ENCODE results near the gene TNFRSF8. TPM values are rescaled to one million over a fixed set of nuclear protein-coding genes. Genes with fewer than 3 reads are reported as not detected.
A peak's percentile ranks its signal among the peaks of the same experiment; 100 is the strongest.

The TNFRSF8 gene
- total RNA-seq, 1 experiment from 2014 or later, result not detected

DNA sequence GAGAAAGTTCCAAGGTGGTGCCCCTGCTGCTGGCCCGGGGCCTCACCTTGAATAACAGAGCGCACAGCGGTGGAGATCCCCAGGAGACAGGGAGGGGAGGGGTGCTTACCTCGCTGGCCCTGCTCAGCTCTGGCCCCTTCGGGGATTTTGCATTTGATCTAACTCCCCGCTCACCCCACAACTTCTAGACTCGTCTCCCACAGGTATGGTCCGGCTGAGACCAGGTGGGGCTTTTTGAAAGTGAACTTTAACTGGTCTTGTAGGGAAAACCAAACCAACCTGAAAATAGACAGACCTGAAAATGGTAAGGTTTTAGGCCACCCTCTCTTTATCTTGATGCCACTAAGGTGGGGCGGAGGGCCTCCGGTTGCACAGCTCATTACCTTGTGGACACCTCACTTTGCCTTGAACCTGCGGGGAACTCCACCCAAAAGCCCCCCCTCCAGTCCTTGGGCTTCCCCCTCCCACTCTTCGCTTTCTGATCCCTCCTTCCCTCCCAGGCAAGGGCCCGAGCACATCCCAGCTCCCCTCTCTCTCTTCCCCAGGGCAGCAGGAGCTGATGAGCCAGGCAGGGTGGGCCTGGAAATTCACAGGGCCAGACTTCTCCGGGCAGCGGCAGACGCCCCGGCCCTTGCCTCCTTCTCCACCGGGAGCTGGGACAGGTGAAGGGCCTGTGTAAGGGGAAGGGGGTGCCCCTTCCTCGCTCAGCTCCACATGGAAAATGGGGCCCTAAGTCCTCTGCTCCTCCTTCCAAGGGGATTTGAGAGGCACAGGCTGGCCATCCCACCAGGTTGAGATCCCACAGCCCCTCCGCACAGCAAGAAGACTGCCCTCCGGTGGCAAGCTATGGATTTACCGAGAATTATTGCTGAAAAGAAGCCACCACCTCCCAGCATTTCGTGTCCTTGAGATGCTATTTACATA lies 16.1 kb downstream of the TNFRSF8 start:
- Histone ChIP-seq H3K4me3 (no peak overlapping the region), H3K36me3 (no peaks in the 10 kb centered on the region), H3K9me3 (replicated peaks) (no peaks in the 10 kb centered on the region), H3K27ac (no peak overlapping the region), H3K4me1 (replicated peaks) (peaks cover 13% of the 10 kb centered on the region), H3K27me3 (replicated peaks) (no peaks in the 10 kb centered on the region)
- DNase-seq (ENCODE audit: low read depth in 1 of 2, low spot score in 2 of 2), result peak in 1 of 2 experiments; percentile 35

GRCh38 chr1:12080156-12080555 lies 17.1 kb downstream of the TNFRSF8 start:
- Histone ChIP-seq H3K9me3 (replicated peaks) (no peaks in the 10 kb centered on the region), H3K36me3 (no peaks in the 10 kb centered on the region), H3K27ac (no peak overlapping the region), H3K4me3 (no peak overlapping the region), H3K27me3 (replicated peaks) (no peaks in the 10 kb centered on the region), H3K4me1 (replicated peaks) (peaks cover 10% of the 10 kb centered on the region)
- DNase-seq (ENCODE audit: low read depth in 1 of 2, low spot score in 2 of 2), result no peak

DNA sequence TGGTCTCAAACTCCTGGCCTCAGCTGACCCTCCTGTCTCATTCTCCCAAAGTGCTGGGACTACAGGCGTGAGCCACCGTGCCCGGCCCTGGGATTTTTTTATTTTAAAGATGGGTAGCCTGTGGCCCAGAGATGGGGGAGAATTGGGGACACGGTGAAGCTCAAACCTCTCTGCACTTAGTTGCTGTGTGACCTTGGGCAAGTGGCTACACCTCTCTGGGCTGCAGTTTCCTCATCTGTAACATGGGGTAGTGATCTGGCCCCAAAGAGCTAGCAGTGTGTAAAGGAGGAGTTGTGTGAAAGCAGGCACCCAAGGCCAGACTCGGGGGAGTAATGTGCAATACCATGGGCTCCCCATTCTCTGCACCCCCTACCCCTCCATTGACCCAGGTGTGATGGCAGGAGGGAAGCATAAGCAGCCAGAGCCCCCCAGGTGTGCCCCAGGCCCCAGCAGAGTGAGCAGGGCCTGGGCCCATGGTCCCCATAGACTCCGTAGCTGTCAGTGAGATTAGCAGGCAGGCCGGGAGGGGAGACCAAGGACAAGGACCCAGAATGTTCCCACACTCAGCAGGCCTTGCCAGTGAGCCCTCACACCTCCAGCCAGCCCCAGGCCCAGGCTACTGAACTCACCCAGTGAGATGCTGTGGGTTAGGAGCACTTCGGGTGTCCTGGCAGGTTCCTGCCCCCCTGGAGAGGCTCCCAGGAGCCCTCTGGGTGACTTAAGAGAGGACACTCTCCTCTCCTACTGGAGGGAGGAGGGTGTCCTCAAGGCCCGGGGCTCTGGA lies 17.9 kb downstream of the TNFRSF8 start:
- H3K27me3 ChIP-seq (replicated peaks), result no peaks in the 10 kb centered on the region
- H3K27ac ChIP-seq, result no peak overlapping the region
- no peak overlapping the region for H3K4me3 ChIP-seq
- H3K4me1 ChIP-seq (replicated peaks), result peaks cover 3% of the 10 kb centered on the region
- H3K9me3 ChIP-seq (replicated peaks), result no peaks in the 10 kb centered on the region
- H3K36me3 ChIP-seq, result no peaks in the 10 kb centered on the region
- DNase-seq (ENCODE audit: low read depth in 1 of 2, low spot score in 2 of 2), result no peak

DNA sequence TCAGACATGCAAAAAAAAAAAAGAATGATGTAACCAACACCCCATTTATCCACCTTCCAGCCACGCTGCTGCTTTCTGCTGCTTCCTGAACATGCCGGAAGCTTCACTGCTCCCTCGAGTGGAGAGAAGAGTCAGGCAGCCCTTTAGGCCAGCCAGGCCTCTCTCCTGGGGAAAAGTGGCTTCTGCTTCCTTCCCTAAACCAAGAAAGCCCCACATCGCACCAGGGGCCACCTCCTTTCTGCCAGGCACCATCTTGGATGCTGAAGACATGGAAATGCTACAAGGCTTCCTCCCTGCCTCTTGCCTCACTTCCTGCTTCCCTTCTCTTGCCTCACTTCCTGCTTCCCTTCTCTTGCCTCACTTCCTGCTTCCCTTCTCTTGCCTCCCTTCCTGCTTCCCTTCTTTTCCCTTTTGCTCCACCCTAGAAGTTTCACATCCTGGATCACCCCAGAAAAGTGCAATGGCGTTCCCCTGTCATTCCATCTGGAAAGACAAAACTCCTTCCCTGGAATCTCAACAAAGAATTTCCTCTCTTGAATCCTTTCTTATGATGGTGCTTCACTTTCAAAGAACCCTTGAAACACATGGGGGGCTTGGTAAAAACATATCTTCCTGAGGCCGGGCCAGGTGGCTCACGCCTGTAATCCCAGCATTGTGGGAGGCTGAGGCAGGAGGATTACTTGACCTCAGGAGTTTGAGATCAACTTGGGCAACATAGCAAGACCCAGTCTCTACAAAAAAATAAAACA lies 18.7 kb downstream of the TNFRSF8 start:
- H3K9me3 ChIP-seq (replicated peaks), result no peaks in the 10 kb centered on the region
- H3K4me1 ChIP-seq (replicated peaks), result no peaks in the 10 kb centered on the region
- H3K27me3 ChIP-seq (replicated peaks), result no peaks in the 10 kb centered on the region
- H3K27ac ChIP-seq, result no peak overlapping the region
- DNase-seq (ENCODE audit: low read depth in 1 of 2, low spot score in 2 of 2), result no peak
- H3K36me3 ChIP-seq, result no peaks in the 10 kb centered on the region
- no peak overlapping the region for H3K4me3 ChIP-seq

GRCh38 chr1:12082988-12083387 lies 19.9 kb downstream of the TNFRSF8 start:
- Histone ChIP-seq H3K36me3 (no peaks in the 10 kb centered on the region), H3K27ac (no peak overlapping the region), H3K27me3 (replicated peaks) (no peaks in the 10 kb centered on the region), H3K9me3 (replicated peaks) (no peaks in the 10 kb centered on the region), H3K4me1 (replicated peaks) (no peaks in the 10 kb centered on the region), H3K4me3 (no peak overlapping the region)
- no peak for DNase-seq (ENCODE audit: low read depth in 1 of 2, low spot score in 2 of 2)

GRCh38 chr1:12083766-12084165 lies 20.7 kb downstream of the TNFRSF8 start:
- no peak overlapping the region for H3K4me3 ChIP-seq
- H3K4me1 ChIP-seq (replicated peaks), result no peaks in the 10 kb centered on the region
- H3K27ac ChIP-seq, result no peak overlapping the region
- H3K9me3 ChIP-seq (replicated peaks), result no peaks in the 10 kb centered on the region
- DNase-seq (ENCODE audit: low read depth in 1 of 2, low spot score in 2 of 2), result no peak
- no peaks in the 10 kb centered on the region for H3K36me3 ChIP-seq
- no peaks in the 10 kb centered on the region for H3K27me3 ChIP-seq (replicated peaks)

GRCh38 chr1:12085643-12086260 lies 22.6 kb downstream of the TNFRSF8 start:
- no peak for DNase-seq (ENCODE audit: low read depth in 1 of 2, low spot score in 2 of 2)
- Histone ChIP-seq H3K4me3 (no peak overlapping the region), H3K27me3 (replicated peaks) (no peaks in the 10 kb centered on the region), H3K27ac (no peak overlapping the region), H3K36me3 (no peaks in the 10 kb centered on the region), H3K9me3 (replicated peaks) (no peaks in the 10 kb centered on the region), H3K4me1 (replicated peaks) (no peaks in the 10 kb centered on the region)

- Histone ChIP-seq H3K27me3 (replicated peaks) (no peaks in the 10 kb centered on the region), H3K4me1 (replicated peaks) (no peaks in the 10 kb centered on the region), H3K9me3 (replicated peaks) (no peaks in the 10 kb centered on the region), H3K4me3 (no peak overlapping the region), H3K36me3 (no peaks in the 10 kb centered on the region), H3K27ac (no peak overlapping the region)
- DNase-seq (ENCODE audit: low read depth in 1 of 2, low spot score in 2 of 2), result no peak
These were observed 24.8 kb downstream of the TNFRSF8 start for GRCh38 chr1:12087797-12088314.

GRCh38 chr1:12088607-12089006 lies 25.5 kb downstream of the TNFRSF8 start:
- Histone ChIP-seq H3K27ac (no peak overlapping the region), H3K27me3 (replicated peaks) (no peaks in the 10 kb centered on the region), H3K4me1 (replicated peaks) (no peaks in the 10 kb centered on the region), H3K36me3 (no peaks in the 10 kb centered on the region), H3K9me3 (replicated peaks) (no peaks in the 10 kb centered on the region), H3K4me3 (no peak overlapping the region)
- DNase-seq (ENCODE audit: low read depth in 1 of 2, low spot score in 2 of 2), result no peak

- H3K36me3 ChIP-seq, result no peaks in the 10 kb centered on the region
- DNase-seq (ENCODE audit: low read depth in 1 of 2, low spot score in 2 of 2), result no peak
- H3K27me3 ChIP-seq (replicated peaks), result no peaks in the 10 kb centered on the region
- H3K4me3 ChIP-seq, result no peak overlapping the region
- no peaks in the 10 kb centered on the region for H3K9me3 ChIP-seq (replicated peaks)
- H3K4me1 ChIP-seq (replicated peaks), result no peaks in the 10 kb centered on the region
- no peak overlapping the region for H3K27ac ChIP-seq
These were observed 27.2 kb downstream of the TNFRSF8 start for GRCh38 chr1:12090326-12090725.

DNA sequence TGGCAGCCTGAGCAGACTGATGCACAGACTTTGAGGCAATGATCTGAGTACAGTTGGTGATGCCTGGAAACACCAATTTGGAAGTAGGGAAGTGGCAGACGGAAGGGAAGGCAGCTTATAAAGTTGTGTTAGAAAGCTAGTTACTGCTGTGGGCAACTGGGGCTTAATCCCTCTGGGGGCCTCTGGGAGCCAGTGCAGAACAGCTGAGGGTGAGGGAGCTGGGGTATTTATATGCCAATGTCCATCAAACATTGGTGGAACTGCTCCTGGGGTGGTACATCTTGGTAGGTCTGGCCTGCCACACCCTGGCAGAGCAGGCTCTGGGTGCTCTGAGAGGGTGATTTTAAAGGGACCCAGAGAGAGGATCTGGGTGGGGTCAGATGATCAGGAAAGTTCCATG lies 28.1 kb downstream of the TNFRSF8 start:
- Histone ChIP-seq H3K27ac (no peak overlapping the region), H3K27me3 (replicated peaks) (no peaks in the 10 kb centered on the region)

DNA sequence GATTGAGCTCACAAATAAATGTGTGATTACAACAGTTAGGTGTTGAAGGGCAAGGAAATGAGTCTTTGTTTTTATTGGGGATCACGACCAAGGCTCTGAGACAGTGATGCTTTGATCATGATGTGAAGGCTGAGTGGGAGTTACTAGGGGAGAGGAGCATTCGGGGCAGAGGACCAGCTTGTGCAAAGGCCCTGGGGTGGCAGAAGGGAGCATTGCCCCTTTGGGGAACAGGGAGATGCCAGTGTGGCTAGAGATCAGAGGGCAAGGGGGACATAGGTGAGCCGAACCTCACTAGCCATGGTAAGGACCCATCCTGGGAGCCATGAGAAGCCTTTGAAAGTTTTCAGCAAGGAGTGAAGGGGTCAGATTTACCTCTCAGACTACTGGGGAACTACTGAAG lies 31.1 kb downstream of the TNFRSF8 start:
- DNase-seq (ENCODE audit: low read depth in 1 of 2, low spot score in 2 of 2), result no peak
- Histone ChIP-seq H3K27ac (no peak overlapping the region), H3K4me1 (replicated peaks) (no peaks in the 10 kb centered on the region), H3K9me3 (replicated peaks) (no peaks in the 10 kb centered on the region), H3K27me3 (replicated peaks) (no peaks in the 10 kb centered on the region), H3K4me3 (no peak overlapping the region), H3K36me3 (no peaks in the 10 kb centered on the region)

More for the DNA sequence above, 28.1 kb downstream of the TNFRSF8 start:
- Histone ChIP-seq H3K4me3 (no peak overlapping the region), H3K36me3 (no peaks in the 10 kb centered on the region), H3K9me3 (replicated peaks) (no peaks in the 10 kb centered on the region), H3K4me1 (replicated peaks) (no peaks in the 10 kb centered on the region)
- no peak for DNase-seq (ENCODE audit: low read depth in 1 of 2, low spot score in 2 of 2)
